Measurements from ENCODE around the gene PIK3C3. TPM values are rescaled to one million over a fixed set of nuclear protein-coding genes. Genes with fewer than 3 reads are reported as not detected.

The PIK3C3 gene
- total RNA-seq, 4 donors from 2014 or later, result 34.3 to 66.5 (median 38.0) TPM

DNA sequence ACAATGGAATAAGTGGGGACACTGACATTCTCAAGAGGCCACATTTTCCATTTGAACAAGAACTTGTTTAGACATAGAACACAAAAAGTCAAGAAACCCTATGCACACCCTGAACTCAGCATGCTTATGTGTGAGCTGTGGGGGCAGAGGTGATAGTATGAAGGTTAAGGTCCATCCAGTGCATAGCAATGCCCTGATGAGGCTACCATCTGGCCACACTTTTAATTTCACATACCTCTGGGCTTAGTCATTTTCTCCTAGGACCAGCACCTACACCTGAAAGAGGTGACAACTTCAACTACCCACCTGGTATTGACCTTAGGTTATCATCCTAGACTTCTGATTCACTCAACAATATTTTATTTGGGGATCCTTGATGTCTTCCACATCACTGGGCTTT lies 139.8 kb downstream of the PIK3C3 start:
- TF ChIP-seq, protein P1, sequence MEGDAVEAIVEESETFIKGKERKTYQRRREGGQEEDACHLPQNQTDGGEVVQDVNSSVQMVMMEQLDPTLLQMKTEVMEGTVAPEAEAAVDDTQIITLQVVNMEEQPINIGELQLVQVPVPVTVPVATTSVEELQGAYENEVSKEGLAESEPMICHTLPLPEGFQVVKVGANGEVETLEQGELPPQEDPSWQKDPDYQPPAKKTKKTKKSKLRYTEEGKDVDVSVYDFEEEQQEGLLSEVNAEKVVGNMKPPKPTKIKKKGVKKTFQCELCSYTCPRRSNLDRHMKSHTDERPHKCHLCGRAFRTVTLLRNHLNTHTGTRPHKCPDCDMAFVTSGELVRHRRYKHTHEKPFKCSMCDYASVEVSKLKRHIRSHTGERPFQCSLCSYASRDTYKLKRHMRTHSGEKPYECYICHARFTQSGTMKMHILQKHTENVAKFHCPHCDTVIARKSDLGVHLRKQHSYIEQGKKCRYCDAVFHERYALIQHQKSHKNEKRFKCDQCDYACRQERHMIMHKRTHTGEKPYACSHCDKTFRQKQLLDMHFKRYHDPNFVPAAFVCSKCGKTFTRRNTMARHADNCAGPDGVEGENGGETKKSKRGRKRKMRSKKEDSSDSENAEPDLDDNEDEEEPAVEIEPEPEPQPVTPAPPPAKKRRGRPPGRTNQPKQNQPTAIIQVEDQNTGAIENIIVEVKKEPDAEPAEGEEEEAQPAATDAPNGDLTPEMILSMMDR (IDR thresholded peaks at IDR 0.05), result no peak
- ATAC-seq (ENCODE audit: low FRiP score) (no peak), DNase-seq (ENCODE audit: low spot score) (no peak)

DNA sequence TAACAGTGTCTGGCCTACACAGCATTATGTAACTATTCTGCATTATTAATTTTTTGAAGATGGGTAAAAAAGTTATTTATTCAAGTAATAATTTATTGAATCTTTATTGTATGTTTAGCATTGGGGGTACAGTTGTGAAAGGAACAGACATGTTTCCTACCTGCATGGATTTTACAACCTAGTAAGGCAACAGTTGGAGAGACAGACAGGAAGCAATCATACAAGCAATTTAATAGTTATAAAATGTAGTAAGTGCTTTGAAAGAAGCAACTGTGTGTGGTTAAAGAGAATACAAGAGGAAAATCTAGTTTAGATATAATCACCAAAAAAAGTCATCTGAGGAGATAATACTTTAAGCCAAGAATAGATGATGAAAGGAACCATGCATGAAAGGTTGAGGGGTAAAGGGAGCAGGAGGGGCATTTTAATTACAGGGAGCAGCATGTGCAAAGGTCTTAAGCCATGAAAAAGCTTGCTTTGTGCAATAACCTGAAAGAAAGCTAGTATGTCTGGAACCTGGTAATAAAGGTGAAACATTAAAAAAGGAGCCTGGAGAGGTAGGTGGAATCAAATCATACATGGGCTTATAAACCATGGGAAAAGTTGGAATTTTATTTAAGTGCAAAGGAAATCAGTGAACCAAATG lies 140.8 kb downstream of the PIK3C3 start:
- no peak for ATAC-seq (ENCODE audit: low FRiP score)
- TF ChIP-seq, protein P1 (IDR thresholded peaks at IDR 0.05), result no peak
- DNase-seq (ENCODE audit: low spot score), result no peak

DNA sequence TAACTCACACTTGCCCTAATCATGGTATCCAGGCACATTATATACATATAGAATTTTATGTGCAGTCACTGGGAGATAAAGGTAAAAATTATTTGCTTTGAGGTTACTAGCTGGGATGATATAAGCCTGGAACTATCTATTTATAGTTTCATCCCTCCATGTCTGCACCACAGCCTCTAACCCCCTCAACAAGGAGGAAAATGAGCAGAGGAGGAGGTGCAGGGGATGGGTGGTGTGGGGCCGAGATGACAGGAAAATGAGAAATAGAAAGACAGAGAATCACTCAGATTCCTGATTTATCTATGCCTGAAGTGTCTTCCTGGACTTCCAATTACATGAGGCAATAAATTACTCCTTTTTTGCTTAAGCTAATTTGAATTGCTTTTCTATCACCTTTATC lies 145.2 kb downstream of the PIK3C3 start:
- TF ChIP-seq, protein P1 (IDR thresholded peaks at IDR 0.05), result no peak
- no peak for ATAC-seq (ENCODE audit: low FRiP score)
- DNase-seq (ENCODE audit: low spot score), result no peak

DNA sequence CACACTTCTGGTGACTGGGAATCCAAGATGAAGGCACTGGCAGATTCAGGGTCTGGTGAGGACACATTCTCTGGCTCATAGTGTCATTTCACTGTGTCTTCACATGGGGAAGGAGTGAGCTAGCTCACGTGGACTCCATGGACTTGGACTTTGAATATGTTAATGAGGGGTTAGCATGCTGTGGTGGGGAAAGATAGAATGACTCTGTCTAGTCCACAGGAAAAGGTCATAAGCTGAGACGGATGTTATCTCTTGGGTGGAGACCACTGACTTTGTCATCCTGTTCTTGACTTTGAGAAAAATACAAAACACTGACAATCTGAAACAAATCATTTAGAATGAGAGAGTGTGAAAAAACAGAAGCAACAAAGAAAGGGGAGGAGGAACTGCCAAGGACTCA lies 145.9 kb downstream of the PIK3C3 start:
- DNase-seq (ENCODE audit: low spot score) (no peak), ATAC-seq (ENCODE audit: low FRiP score) (no peak)
- TF ChIP-seq, protein P1 (IDR thresholded peaks at IDR 0.05), result no peak

DNA sequence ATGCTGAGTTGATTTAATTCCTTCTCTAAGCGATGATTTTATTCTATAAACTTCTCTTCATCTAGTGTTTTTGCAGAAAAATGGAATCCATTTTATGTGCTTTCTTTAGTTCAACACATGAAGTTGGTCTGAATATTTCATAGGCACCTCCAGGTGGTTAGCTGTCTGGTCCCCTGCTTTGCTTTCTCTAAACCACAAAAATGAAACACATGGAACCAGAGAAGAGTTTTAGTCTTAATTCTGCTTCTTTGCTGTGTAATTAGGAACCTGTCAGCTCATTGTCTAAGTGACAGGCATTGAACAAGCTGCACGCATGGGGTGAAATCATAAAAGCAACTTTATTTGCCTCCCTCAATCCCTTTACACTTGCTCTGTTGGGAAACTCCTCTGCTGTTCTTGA lies 150.4 kb downstream of the PIK3C3 start:
- no peak for ATAC-seq (ENCODE audit: low FRiP score)
- DNase-seq (ENCODE audit: low spot score), result no peak
- TF ChIP-seq, protein P1 (IDR thresholded peaks at IDR 0.05), result no peak

DNA sequence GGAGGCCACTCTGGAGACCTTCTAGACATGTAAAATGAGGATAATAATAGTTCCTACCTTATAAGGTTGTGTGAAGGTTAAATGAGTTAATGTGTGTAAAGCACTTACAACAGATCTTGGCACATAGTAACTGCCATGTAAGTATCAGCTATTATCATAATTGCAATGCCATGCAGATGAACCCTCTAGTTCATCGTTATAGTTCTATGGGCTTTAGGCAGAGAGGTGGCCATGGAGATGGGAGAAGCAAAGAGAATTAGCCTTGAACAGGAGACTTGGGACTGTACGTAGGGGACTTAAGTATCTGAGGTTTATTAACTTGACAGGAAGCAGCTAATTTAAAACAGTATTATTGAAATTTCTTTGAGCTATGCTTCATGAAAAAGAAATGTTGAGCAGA lies 151.8 kb downstream of the PIK3C3 start:
- TF ChIP-seq, protein P1 (IDR thresholded peaks at IDR 0.05), result no peak
- ATAC-seq (ENCODE audit: low FRiP score), result no peak

DNA sequence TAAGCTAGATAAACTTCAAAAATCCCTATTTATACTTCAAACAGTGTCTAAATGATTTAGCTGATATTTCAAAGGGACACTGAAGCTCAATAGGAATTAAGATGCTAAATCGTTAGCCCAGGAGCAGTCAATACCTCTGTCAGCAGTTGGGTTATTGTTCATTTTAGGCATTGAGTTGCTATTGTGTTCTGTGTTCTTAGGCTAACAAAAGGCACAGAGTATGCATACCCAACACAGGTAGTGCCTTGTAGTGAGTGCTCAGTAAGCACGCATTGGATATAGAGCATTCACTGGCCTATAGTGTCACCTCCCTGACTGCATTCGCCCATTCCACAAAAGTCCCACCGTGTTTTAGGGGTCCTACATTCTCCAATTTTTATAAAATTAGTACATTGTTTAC lies 152.3 kb downstream of the PIK3C3 start:
- ATAC-seq (ENCODE audit: low FRiP score) (no peak), DNase-seq (ENCODE audit: low spot score) (no peak)
- TF ChIP-seq, protein P1 (IDR thresholded peaks at IDR 0.05), result no peak

More for the DNA sequence above, 151.8 kb downstream of the PIK3C3 start:
- no peak for DNase-seq (ENCODE audit: low spot score)

Measured in omental fat pad (tissue), 4 donors.